Hematopoietic multipotent progenitor cell treated with erythropoietin and hydrocortisone succinate and interleukin-3 and kit ligand, for 8 days (in vitro differentiated cells): ENCODE measurements around the gene TMEM253.
A peak's percentile ranks its signal among the peaks of the same experiment; 100 is the strongest.

Experiments
- DNase-seq: peaks from one replicate; pipeline ENCODE4 v3.0.0-alpha.2; 2015

The TMEM253 gene

GRCh38 chr14:21071225-21072030, 29.4 kb upstream of the TMEM253 start:
- peak; percentile 36 for DNase-seq

- DNase-seq = no peak
These were observed 28.8 kb upstream of the TMEM253 start for GRCh38 chr14:21072031-21072473.

DNA sequence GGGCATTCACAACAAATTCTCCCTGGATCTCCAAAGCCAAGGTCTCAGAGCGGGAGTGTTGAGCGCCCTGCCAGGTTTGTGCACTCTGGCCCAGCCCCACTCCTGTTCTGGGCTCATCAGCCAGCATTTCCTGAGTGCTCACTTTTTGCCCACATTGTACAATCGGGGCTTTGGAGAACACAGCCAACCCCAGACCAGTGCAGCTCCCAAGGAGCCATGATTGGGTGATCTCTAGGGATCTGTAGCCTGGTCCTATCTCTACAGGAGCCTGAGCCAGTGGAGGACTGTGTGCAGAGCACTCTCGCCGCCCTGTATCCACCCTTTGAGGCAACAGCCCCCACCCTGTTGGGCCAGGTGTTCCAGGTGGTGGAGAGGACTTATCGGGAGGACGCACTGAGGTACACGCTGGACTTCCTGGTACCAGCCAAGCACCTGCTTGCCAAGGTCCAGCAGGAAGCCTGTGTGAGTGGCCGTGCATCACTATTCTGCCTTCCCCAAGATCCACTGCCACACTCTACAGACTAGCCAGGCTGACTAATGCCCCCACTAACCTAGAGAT, 28.0 kb upstream of the TMEM253 start:
- no peak for DNase-seq

DNA sequence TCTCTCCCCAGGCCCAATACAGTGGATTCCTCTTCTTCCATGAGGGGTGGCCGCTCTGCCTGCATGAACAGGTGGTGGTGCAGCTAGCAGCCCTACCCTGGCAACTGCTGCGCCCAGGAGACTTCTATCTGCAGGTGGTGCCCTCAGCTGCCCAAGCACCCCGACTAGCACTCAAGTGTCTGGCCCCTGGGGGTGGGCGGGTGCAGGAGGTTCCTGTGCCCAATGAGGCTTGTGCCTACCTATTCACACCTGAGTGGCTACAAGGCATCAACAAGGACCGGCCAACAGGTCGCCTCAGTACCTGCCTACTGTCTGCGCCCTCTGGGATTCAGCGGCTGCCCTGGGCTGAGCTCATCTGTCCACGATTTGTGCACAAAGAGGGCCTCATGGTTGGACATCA, 26.9 kb upstream of the TMEM253 start:
- no peak for DNase-seq

DNA sequence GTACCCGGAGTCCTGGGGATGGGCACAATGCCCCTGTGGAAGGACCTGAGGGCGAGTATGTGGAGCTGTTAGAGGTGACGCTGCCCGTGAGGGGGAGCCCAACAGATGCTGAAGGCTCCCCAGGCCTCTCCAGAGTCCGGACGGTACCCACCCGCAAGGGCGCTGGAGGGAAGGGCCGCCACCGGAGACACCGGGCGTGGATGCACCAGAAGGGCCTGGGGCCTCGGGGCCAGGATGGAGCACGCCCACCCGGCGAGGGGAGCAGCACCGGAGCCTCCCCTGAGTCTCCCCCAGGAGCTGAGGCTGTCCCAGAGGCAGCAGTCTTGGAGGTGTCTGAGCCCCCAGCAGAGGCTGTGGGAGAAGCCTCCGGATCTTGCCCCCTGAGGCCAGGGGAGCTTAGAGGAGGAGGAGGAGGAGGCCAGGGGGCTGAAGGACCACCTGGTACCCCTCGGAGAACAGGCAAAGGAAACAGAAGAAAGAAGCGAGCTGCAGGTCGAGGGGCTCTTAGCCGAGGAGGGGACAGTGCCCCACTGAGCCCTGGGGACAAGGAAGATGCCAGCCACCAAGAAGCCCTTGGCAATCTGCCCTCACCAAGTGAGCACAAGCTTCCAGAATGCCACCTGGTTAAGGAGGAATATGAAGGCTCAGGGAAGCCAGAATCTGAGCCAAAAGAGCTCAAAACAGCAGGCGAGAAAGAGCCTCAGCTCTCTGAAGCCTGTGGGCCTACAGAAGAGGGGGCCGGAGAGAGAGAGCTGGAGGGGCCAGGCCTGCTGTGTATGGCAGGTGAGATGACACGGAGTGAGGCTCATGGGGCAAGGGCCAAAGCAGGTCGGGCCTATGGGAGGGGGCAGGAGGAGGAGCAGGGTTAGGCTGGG, 26.2 kb upstream of the TMEM253 start:
- DNase-seq = no peak

DNA sequence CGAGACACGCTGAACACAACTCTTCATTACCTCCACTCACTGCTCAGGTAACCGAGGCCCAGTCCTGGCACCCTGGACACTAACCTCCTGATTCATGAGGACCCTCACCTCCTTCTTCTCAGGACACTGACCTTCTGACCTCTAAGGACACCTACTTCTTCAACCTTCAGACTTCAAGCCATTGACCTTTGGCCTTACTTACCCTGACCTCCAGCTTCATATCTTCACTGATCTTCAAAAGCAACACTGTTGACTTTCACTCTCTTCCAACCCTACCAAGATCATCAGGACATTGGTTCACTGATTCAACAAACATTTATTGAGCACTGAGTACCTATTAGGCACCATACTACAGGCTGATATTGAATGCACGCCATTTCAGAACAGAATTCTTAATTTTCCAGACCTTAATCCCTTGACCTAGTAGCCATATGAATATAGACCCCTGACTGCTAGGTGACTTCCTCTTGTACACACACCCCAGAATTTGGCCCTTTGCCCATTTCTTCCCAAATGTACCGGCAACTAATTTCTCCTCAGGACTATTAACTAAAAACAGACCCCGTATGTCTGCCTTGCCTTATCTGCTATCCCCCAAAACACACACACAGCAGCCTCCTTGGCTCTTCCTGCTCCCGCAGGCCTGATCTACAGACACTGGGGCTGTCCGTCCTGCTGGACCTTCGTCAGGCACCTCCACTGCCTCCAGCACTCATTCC, 25.0 kb upstream of the TMEM253 start:
- no peak for DNase-seq

DNA sequence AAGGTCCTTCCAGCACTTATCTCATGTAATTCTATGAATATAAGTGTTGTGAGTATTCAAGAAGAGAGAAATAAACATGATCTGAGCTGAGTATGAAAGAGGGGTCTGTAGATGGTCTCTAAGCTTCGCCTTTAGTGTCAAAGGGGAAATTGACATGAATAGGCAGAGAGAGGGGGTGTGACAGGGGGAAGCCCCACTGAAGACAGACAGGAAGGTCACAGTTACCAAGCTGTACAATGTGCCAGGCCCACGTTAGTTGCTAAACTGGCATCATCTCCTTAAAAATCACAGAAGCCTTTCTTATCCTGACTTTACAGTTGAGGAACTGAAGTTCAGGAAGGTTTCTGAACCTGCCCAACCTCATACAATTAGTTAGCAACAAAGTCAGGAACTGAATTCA, 23.2 kb upstream of the TMEM253 start:
- no peak for DNase-seq

- no peak for DNase-seq
These were observed 22.6 kb upstream of the TMEM253 start for GRCh38 chr14:21078287-21078686.

DNA sequence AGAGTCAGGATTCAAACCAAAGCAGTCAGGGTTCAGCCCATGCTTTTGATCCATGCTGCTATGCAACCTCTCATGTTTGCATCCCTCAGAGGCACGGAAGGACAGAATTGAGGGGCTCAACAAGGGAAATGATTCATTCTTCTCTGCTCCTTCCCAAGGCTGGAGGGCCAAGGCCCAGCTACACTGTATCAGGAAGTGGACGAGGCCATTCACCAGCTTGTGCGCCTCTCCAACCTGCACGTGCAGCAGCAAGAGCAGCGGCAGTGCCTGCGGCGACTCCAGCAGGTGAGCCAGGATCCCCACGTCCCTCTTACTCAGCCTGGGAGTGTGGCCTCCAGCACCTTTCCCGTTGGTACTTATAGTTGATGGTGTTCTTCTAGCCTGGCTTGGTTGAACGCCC, 22.1 kb upstream of the TMEM253 start:
- no peak for DNase-seq

DNA sequence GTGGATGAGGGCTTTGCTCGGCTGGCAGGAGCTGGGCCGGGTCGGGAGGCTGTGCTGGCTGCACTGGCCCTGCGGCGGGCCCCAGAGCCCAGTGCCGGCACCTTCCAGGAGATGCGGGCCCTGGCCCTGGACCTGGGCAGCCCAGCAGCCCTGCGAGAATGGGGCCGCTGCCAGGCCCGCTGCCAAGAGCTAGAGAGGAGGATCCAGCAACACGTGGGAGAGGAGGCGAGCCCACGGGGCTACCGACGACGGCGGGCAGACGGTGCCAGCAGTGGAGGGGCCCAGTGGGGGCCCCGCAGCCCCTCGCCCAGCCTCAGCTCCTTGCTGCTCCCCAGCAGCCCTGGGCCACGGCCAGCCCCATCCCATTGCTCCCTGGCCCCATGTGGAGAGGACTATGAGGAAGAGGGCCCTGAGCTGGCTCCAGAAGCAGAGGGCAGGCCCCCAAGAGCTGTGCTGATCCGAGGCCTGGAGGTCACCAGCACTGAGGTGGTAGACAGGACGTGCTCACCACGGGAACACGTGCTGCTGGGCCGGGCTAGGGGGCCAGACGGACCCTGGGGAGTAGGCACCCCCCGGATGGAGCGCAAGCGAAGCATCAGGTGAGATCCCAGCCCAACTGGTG, 19.2 kb upstream of the TMEM253 start:
- no peak for DNase-seq

- no peak for DNase-seq
These were observed 17.1 kb upstream of the TMEM253 start for GRCh38 chr14:21083565-21084325.

- no peak for DNase-seq
These were observed 16.5 kb upstream of the TMEM253 start for GRCh38 chr14:21084396-21084795.

DNA sequence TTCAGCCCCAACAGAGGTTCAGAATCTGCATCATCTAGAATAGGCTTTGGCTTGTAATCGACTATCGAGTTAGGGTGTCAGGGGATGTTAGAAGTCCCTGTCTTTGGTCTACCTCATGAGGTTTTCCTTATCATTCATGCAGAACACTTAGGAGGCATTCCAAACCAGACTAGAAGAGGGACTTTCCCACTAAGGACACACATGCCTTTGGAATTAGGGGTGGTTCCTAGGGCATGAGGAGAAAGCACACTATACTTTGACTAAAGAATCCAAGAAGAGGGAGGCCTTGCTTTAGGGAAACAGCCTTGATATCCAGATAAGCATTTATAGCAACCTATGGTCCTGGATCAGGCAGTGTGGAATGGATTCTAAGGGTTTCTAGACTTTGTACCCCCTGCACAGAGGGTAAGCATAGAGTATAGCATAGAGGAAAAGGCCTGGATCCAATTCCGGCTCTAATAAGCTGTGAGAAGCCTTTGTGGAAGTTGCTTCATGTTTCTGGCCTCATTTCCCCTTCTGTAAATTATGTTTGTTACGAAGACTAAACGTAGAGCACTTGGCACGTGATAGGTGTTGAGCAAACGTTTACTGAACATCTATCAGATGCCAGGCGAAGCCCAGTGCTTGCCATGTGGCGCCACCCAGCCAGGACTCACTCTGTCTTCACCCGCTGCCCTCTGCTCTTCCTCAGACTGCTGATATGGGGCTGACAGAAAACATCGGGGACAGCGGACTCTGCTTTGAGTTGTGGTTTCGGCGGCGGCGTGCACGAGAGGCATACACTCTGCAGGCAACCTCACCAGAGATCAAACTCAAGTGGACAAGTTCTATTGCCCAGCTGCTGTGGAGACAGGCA, 15.6 kb upstream of the TMEM253 start:
- no peak for DNase-seq

DNA sequence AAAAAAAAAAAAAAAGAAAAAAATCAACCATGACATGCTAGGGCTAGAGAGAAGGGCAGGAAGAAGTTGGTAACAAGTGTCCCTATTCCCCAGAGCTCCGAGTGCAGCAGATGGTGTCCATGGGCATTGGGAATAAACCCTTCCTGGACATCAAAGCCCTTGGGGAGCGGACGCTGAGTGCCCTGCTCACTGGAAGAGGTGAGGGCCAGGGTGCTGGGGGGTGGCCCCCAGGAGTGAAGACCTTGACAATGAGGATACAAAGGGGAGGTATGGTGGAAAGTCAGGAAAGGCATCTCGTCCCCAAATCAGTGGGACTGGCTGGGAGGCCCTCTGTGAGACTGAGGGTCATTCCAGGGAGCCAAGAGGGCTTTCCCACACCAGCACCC, 14.0 kb upstream of the TMEM253 start:
- no peak for DNase-seq

- no peak for DNase-seq
These were observed 13.4 kb upstream of the TMEM253 start for GRCh38 chr14:21087294-21088091.

- no peak for DNase-seq
These were observed 12.2 kb upstream of the TMEM253 start for GRCh38 chr14:21088687-21089086.

- no peak for DNase-seq
These were observed 11.6 kb upstream of the TMEM253 start for GRCh38 chr14:21089271-21089670.

DNA sequence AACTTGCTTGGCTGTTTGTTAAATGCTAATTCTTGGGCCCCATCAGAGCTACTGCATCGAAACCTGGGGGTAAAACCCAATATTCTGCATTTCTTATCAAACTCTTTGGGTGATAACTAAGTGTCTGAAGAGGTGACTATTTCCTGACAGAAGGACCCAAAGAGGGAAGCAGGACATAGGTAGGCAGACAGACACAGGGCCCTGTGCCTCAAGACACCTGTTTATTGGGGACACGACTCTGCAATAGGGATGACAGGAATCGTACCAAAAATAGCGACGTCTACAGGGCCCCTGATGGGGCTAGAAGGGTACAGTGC, 11.0 kb upstream of the TMEM253 start:
- no peak for DNase-seq

- DNase-seq = peak; percentile 25
These were observed 10.5 kb upstream of the TMEM253 start for GRCh38 chr14:21090194-21090939.
